WTC11 (cell line): ENCODE measurements around the gene CCSER2. TPM values are rescaled to one million over a fixed set of nuclear protein-coding genes. Genes with fewer than 3 reads are reported as not detected.

Experiments used
- ATAC-seq: fragments of 200-7000 bp; cut with Tn5 transposase; 2 replicates; pipeline ENCODE4 v1.10.0; 2021; ENCODE audit warnings: mild to moderate bottlenecking, moderate library complexity
- CTCF ChIA-PET: fragments of 300-600 bp; sonication (Branson Sonifier 250); formaldehyde crosslinking; loops from one replicate; lab custom pipeline; 2021; ENCODE audit warnings: antibody characterized with exemption; lab: Charles Lee
- POLR2A ChIA-PET: fragments of 350-600 bp; sonication (Branson Sonifier 250); formaldehyde crosslinking; loops from one replicate; lab custom pipeline; 2021; ENCODE audit warnings: antibody characterized with exemption; lab: Charles Lee
- DNase-seq: peaks from one replicate; pipeline ENCODE4 v3.0.0; 2021; ENCODE audit warnings: low spot score
- H3K27ac Mint-ChIP-seq: 2 replicates; pipeline ENCODE4 v1.8.0; 2021; ENCODE audit warnings: mixed read lengths
- H3K27me3 Mint-ChIP-seq: 2 replicates; pipeline ENCODE4 v1.8.0; 2021; ENCODE audit warnings: low read depth, mild to moderate bottlenecking, moderate library complexity, mixed read lengths
- H3K36me3 Mint-ChIP-seq: 2 replicates; pipeline ENCODE4 v1.8.0; 2021; ENCODE audit warnings: mixed read lengths
- H3K4me1 Mint-ChIP-seq: 2 replicates; pipeline ENCODE4 v1.8.0; 2022; ENCODE audit warnings: mixed read lengths
- H3K4me3 Mint-ChIP-seq: 2 replicates; pipeline ENCODE4 v1.8.0; 2021; ENCODE audit warnings: mild to moderate bottlenecking, moderate library complexity, mixed read lengths
- H3K9me3 Mint-ChIP-seq: 2 replicates; pipeline ENCODE4 v1.8.0; 2021; ENCODE audit warnings: mixed read lengths
- FOXP4 ChIP-seq: sonication (generic); formaldehyde crosslinking; IDR thresholded peaks from 2 replicates; pipeline ENCODE4 v1.8.0; 2022; ENCODE audit warnings: mild to moderate bottlenecking, missing genetic modification reagents
- JUN ChIP-seq: sonication (generic); formaldehyde crosslinking; IDR thresholded peaks from 2 replicates; pipeline ENCODE4 v1.8.0; 2023; ENCODE audit warnings: mild to moderate bottlenecking, missing genetic modification reagents
- NFATC4 ChIP-seq: fragments of 250-450 bp; sonication (Bioruptor Pico); IDR thresholded peaks from 2 replicates; pipeline ENCODE4 v1.9.0; 2021; ENCODE audit warnings: mild to moderate bottlenecking
- NFE2L1 ChIP-seq: sonication (generic); formaldehyde crosslinking; IDR thresholded peaks from 2 replicates; pipeline ENCODE4 v1.8.1; 2023; ENCODE audit warnings: missing genetic modification reagents
- RELA ChIP-seq: sonication (generic); formaldehyde crosslinking; IDR thresholded peaks from 2 replicates; pipeline ENCODE4 v1.8.1; 2022; ENCODE audit warnings: missing genetic modification reagents, mild to moderate bottlenecking, borderline replicate concordance
- SMAD4 ChIP-seq: sonication (generic); formaldehyde crosslinking; IDR thresholded peaks from 2 replicates; pipeline ENCODE4 v1.8.0; 2022; ENCODE audit warnings: mild to moderate bottlenecking, missing genetic modification reagents
- TCF7 ChIP-seq: sonication (generic); formaldehyde crosslinking; IDR thresholded peaks from 2 replicates; pipeline ENCODE4 v1.8.0; 2022; ENCODE audit warnings: mild to moderate bottlenecking, low read depth, missing genetic modification reagents, moderate library complexity
- TEAD1 ChIP-seq: sonication (generic); formaldehyde crosslinking; IDR thresholded peaks from 2 replicates; pipeline ENCODE4 v1.8.0; 2022; ENCODE audit warnings: mild to moderate bottlenecking, missing genetic modification reagents
- ZMAT4 ChIP-seq: fragments of 250-450 bp; sonication (Bioruptor Pico); IDR thresholded peaks from 2 replicates; pipeline ENCODE4 v1.9.0; 2021; ENCODE audit warnings: mild to moderate bottlenecking
- ZNF263 ChIP-seq: sonication (generic); formaldehyde crosslinking; IDR thresholded peaks from 2 replicates; pipeline ENCODE4 v1.8.1; 2022; ENCODE audit warnings: low read depth, mild to moderate bottlenecking, moderate library complexity, missing genetic modification reagents
- ZNF532 ChIP-seq: fragments of 250-450 bp; sonication (Bioruptor Pico); IDR thresholded peaks from 2 replicates; pipeline ENCODE4 v1.9.0; 2021; ENCODE audit warnings: mild to moderate bottlenecking, borderline replicate concordance
- total RNA-seq: library from RNA; stranded (reverse); gene quantifications from 3 replicates; pipeline ENCODE4 v1.2.3, GENCODE V29; 2021
- TF ChIP-seq, protein P1 (sequence below): fragments of 250-450 bp; sonication (Bioruptor Pico); IDR thresholded peaks from 2 replicates; pipeline ENCODE4 v1.9.0; 2021; ENCODE audit warnings: mild to moderate bottlenecking
- TF ChIP-seq, protein P2 (sequence below): sonication (generic); formaldehyde crosslinking; conservative IDR thresholded peaks from 2 replicates; pipeline ENCODE4 v1.8.1; 2023; ENCODE audit warnings: mild to moderate bottlenecking, low read depth, missing genetic modification reagents, moderate library complexity

Gene CCSER2
- total RNA-seq, 1 experiment from 2014 or later, result 30.6 TPM

GRCh38 chr10:84335516-84335915 lies 7.1 kb downstream of the CCSER2 start:
- H3K36me3 Mint-ChIP-seq, result no peaks in the 10 kb centered on the region
- H3K4me1 Mint-ChIP-seq, result peaks cover 35% of the 10 kb centered on the region
- DNase-seq (no peak), ATAC-seq (no peak)
- H3K9me3 Mint-ChIP-seq, result no peaks in the 10 kb centered on the region
- no peak for TF ChIP-seq NFE2L1 (CRISPR knock-in tag)
- TF ChIP-seq SMAD4 (CRISPR knock-in tag), result no peak
- no peak for TF ChIP-seq NFATC4
- TF ChIP-seq, protein P1, sequence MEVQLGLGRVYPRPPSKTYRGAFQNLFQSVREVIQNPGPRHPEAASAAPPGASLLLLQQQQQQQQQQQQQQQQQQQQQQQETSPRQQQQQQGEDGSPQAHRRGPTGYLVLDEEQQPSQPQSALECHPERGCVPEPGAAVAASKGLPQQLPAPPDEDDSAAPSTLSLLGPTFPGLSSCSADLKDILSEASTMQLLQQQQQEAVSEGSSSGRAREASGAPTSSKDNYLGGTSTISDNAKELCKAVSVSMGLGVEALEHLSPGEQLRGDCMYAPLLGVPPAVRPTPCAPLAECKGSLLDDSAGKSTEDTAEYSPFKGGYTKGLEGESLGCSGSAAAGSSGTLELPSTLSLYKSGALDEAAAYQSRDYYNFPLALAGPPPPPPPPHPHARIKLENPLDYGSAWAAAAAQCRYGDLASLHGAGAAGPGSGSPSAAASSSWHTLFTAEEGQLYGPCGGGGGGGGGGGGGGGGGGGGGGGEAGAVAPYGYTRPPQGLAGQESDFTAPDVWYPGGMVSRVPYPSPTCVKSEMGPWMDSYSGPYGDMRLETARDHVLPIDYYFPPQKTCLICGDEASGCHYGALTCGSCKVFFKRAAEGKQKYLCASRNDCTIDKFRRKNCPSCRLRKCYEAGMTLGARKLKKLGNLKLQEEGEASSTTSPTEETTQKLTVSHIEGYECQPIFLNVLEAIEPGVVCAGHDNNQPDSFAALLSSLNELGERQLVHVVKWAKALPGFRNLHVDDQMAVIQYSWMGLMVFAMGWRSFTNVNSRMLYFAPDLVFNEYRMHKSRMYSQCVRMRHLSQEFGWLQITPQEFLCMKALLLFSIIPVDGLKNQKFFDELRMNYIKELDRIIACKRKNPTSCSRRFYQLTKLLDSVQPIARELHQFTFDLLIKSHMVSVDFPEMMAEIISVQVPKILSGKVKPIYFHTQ, result no peak
- TF ChIP-seq ZMAT4, result no peak
- no peak for TF ChIP-seq TEAD1 (CRISPR knock-in tag)
- no peak for TF ChIP-seq FOXP4 (CRISPR knock-in tag)
- H3K27ac Mint-ChIP-seq, result no peak overlapping the region
- no peaks in the 10 kb centered on the region for H3K27me3 Mint-ChIP-seq
- ChIA-PET POLR2A (no interaction called here), CTCF (interaction anchor here (1.3 to 2.0 kb wide), 4 partner anchors 17 to 202 kb away, joined by 4 to 14 read pairs (median 6); no protein-coding TSS in a partner anchor)
- no peak overlapping the region for H3K4me3 Mint-ChIP-seq

GRCh38 chr10:84336406-84337090 lies 8.2 kb downstream of the CCSER2 start:
- H3K36me3 Mint-ChIP-seq, result no peaks in the 10 kb centered on the region
- no peak overlapping the region for H3K27ac Mint-ChIP-seq
- H3K4me3 Mint-ChIP-seq, result no peak overlapping the region
- DNase-seq (no peak), ATAC-seq (peak; percentile 64)
- ChIA-PET POLR2A (interaction anchor here (1.0 kb wide), 1 partner anchor 8 kb away, joined by 3 read pairs; the partner anchor contains the start of gene CCSER2), CTCF (interaction anchor here (2.0 to 2.7 kb wide), 3 partner anchors 16 to 201 kb away, joined by 5 to 14 read pairs (median 8); no protein-coding TSS in a partner anchor)
- H3K9me3 Mint-ChIP-seq, result no peaks in the 10 kb centered on the region
- no peaks in the 10 kb centered on the region for H3K27me3 Mint-ChIP-seq
- H3K4me1 Mint-ChIP-seq, result peaks cover 32% of the 10 kb centered on the region
- TF ChIP-seq RELA (CRISPR knock-in tag) (no peak), ZNF532 (CRISPR knock-in tag) (no peak), ZNF263 (no peak), TCF7 (no peak), JUN (CRISPR knock-in tag) (no peak)
- TF ChIP-seq, protein P2, sequence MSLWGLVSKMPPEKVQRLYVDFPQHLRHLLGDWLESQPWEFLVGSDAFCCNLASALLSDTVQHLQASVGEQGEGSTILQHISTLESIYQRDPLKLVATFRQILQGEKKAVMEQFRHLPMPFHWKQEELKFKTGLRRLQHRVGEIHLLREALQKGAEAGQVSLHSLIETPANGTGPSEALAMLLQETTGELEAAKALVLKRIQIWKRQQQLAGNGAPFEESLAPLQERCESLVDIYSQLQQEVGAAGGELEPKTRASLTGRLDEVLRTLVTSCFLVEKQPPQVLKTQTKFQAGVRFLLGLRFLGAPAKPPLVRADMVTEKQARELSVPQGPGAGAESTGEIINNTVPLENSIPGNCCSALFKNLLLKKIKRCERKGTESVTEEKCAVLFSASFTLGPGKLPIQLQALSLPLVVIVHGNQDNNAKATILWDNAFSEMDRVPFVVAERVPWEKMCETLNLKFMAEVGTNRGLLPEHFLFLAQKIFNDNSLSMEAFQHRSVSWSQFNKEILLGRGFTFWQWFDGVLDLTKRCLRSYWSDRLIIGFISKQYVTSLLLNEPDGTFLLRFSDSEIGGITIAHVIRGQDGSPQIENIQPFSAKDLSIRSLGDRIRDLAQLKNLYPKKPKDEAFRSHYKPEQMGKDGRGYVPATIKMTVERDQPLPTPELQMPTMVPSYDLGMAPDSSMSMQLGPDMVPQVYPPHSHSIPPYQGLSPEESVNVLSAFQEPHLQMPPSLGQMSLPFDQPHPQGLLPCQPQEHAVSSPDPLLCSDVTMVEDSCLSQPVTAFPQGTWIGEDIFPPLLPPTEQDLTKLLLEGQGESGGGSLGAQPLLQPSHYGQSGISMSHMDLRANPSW (CRISPR knock-in tag), result no peak
